ENCODE results near the gene PIH1D1.
A peak's percentile ranks its signal among the peaks of the same experiment; 100 is the strongest.

PIH1D1 gene

DNA sequence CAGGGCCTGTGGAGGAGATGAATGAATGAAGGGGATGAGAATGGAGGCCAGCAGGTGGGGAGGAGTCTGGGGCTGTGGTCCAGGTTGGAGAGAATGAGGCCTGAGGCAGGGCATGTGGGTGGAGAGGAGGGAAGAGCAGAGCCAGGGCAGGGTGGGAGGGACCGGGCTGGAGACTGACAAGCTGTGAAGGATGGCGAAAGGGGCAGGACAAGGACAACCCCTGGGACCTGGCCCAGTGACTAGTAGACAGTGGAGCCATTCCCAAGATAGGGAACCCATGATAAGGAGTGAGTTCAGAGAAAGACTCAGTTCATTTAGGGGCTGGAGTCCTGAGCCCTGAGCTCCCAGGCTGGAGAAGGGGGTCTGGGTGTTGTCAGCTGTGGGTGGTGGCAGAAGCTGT is 31.4 kb downstream of the PIH1D1 start:
- no peak for DNase-seq (ENCODE audit: low spot score)

DNA sequence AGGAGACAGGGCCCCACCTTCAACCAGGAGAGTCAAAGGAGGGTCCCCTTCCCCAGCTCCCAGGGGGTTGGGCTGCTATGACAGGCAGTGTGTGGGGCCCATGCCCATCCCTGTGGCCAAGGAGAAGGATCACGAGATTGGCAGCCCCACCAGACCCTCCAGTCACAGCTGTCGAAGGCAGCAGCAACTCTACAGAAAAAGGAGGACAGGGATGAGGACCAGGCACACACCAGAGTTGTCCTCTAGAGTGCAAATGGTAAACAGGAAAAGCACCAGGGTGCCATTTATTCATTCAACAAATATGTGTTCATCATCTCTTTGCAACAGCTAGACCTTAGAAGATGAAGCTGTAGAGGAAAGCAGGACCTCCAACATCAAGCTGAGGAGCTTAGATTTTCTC is 32.4 kb downstream of the PIH1D1 start:
- DNase-seq (ENCODE audit: low spot score): no peak

DNA sequence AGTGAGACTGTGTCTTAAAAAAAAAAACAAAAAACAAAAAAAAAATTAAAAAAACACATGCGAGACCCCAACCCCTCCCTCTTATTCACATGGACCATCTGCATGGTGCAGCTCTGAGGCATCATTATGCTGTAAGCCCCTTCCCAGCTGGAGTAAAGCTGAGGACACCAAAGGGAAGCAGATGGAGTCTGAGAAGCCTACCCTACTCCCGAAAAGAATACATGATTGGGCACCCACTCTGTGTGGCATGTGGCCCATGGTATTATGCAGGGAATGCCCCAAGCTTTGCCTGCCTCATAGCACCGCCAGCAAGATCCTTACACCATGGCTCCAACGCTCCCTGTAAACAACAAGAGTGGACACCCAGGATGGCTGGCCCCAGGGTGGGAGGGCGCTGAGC is 33.1 kb downstream of the PIH1D1 start:
- no peak for DNase-seq (ENCODE audit: low spot score)

DNA sequence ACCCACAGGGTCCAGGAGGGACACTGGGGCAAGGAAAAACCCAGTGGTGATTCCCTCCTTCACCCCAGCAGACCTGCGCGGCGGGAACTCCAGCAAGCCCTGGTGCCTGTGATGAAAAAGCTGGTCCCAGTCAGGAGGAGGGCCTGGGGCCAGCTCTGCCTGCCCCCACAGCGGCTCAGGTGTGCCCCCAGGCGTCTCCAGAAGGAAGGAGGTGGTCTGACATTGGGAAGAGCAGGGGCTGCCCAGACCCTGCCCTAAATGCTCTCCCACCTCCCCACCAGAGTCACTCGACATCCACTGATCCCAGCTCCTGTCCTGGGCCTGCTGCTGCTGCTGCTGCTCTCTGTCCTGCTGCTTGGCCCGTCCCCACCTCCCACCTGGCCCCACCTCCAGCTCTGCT is 34.5 kb downstream of the PIH1D1 start:
- no peak for DNase-seq (ENCODE audit: low spot score)

DNA sequence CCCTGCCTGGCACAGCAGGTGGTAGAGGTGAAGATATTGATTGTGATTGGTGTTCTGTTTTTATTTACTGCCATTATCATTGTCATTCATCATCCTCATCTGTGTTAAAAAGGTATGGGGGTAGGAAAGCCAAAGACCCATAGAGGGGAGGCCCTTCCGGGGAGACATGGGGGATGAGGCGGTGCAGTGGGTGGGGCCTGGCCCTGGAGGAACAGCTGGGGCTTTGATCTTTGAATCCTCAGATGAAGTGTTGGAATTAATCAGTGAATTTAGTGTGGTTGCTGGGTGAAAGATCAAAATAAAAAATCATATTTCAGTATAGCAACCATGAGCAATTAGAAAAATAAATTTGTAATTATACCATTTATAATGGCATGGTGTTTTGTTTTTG is 35.8 kb downstream of the PIH1D1 start:
- no peak for DNase-seq (ENCODE audit: low spot score)

DNA sequence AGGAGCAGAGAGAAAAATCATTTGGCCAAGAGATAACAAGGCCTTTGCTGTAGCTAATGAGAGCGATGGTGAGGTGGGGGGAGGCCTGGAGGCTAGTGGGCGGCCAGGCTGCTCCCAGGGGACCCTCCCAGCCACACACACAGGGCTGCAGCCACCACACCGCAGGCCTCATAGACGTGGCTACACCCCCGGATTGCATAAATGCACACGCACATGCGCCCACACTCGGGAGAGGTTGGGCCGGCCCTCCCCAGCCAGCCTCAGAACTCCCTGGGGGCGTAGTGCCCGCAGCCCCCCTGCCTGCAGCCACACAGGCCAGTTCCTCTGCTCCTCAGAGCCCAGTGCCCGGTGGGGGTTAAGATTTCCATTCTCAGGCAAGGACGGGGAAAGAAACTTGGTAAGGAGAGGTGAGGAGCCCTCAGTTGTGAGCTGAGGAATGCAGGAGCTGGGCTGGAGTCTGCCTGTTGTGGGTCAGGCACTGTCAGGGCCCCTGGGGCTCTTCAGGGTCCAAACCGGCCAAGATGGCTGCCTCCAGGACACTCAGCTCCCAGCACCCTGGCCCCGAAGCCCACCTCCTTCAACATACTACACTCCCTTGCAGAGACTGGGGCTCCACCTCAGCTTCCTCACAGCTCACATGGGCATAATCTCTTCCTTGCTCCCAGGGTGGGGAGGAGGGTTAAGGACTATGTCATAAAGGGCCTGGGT is 36.4 kb downstream of the PIH1D1 start:
- no peak for DNase-seq (ENCODE audit: low spot score)

DNA sequence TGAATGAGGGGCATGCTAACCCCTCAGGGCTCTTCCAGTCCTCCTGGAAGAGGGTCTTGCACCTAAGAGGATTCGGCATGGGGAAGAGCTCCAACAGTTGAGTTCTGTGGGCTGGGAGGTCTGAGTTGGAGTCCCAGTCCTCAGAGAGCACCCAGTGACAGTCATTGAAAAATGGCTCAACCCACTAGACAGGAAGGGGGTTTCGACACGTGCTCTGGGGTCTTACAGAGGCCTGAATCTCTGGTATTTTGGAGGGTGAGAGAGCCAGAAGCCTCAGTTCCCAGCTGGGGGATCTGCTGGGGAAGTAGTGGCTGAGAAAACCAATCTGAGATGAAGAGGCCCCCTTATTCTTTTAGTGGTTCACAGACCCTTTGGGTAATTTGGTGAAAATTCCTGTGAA is 37.4 kb downstream of the PIH1D1 start:
- no peak for DNase-seq (ENCODE audit: low spot score)

DNA sequence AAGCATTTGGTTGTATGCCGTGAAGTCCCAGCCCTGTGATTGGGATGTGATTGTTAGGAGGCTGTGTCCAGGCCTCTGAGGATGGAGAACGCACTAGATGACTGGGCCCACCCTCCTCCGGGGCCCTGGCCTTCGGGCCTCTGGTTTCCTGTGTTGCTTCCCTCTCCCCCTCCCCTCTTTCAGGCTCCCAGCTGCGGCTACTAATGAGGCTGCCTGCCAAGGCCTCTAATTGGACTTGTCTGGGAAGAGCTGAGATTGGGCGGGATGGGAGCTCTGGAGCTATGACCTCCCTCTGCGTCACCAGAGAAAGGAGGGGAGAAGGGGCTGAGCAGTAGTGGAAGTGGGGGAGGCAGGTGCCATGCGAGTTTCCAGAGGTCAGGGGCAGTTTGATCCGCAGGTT is 38.3 kb downstream of the PIH1D1 start:
- peak; percentile 74 for DNase-seq (ENCODE audit: low spot score)

DNA sequence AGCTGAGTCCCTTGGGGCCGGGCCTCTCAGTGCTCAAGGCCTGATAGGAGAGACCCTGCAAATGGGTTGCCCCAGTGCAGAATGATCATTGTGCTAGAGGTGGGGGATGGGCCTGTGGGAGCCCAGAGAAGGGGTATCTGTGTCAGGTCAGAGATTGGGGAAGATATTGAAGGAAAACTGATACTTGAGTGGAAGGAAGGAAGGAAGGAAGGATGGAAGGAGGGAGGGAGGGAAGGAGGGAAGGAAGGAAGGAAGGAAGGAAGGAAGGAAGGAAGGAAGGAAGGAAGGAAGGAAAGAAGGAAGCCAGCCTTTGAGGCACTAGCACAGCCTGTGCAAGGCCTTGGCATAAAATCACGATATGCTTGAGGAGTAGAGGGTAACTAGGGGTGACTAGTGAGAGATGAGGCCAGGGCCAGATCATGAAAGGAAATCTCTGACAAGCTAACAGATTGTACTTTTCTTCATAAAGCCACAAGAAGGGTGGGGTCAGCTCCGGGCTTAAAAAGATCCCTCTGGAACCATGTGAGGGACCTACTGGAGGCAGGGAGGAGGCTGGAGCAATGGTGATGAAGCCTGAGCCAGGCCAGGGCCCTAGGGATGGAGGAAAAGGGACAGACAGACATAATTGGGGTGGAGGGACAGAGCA is 39.8 kb downstream of the PIH1D1 start:
- DNase-seq (ENCODE audit: low spot score): no peak

DNA sequence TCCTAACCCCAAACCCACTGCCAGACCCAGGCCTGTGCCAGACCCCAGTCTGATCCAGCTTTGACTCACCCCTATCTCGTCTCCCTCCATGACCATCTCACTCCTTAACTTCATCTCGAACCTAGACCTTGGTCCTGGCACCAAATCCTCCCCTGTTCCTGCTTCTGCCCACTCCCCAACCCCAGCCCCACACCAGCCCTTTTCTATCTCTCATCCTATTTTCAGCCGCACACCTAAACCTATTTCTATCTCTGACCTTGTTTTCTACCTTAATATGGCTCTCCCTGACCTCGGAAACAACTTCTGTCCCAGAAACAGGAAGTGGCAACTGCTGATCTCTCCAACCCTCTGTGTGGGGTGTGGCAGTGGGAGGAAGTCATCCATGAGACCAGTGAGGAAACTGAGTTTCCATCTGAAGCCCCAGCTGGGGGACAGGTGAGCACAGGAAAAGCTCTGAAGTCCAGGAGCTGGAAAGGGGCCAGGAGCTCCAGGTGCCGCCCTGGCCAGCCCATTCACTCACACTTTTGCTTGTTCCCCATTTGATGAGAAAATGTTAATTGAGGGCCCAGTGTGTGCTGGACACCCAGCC is 42.1 kb downstream of the PIH1D1 start:
- no peak for DNase-seq (ENCODE audit: low spot score)

DNA sequence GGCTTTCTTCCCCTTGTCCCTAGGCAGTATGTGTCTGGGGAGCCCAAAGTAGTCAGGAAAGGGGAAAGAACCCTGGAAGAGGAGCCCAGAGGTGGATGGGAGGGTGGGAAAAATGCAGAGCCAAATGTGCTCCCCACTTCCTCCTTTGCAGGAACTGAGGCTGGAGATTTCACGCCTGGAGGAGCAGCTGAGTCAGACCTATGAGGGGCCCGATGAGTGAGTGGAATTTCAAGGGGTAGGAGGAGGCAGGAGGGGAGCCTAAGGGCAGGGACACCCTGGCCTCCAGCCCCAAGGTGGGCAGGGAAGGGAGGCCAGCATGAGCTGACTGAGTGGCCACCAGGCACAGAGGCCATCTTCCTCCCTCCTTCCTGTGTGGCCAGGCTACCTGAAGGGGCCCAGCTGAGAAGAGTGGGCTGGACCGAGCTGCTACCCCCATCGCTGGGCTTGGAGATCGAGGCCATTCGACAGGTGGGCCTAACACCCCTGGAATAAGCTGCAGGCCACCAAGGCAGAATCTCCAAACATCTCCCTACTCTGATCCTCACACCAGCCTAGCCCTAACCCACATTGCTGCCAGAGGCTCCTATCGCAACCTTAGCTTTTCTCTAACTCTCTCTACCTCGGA is 42.7 kb downstream of the PIH1D1 start:
- DNase-seq (ENCODE audit: low spot score): no peak

DNA sequence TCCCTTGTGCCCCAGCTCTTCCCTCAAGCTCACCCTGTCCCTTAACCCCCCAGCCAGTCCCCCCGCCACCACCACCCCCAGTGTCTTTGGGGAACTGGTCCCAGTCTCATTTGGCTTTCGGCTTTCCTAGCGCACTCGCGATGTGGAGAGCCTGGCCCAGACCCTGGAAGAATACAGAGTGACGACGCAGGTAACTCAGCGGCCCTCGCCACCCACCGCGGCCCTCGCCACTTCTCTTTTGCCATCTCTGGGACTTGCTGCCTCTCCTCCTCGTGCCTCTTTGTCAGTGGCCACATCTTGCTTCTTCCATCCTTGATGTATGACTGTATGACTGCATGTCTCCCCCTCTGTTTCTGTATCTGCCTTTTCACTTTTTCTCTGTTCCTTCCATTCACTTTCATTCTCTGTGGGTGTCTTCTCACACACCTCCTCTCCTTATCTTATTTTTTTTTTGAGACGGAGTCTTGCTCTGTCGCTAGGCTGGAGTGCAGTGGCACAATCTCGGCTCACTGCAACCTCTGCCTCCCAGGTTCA is 44.1 kb downstream of the PIH1D1 start:
- DNase-seq (ENCODE audit: low spot score): no peak

DNA sequence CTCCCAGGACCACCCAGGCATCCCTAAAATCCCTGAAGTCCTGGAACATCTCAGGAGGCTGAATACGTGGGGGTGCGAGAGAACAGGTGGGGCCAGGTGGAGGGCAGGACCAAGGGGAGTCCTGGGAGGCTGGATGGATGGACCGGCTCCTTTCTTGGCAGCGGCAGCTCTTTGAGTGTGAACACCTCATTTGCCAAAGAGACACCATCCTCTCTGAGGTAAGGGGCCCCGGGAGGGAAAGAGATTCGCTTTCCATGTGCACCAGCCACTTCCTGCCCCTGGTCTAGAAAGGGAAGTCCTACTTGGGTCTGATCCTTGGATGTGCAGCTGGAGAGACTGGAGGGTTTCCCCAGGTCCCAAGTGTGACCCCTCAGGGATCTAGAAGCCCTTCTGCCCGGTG is 44.5 kb downstream of the PIH1D1 start:
- DNase-seq (ENCODE audit: low spot score): no peak

DNA sequence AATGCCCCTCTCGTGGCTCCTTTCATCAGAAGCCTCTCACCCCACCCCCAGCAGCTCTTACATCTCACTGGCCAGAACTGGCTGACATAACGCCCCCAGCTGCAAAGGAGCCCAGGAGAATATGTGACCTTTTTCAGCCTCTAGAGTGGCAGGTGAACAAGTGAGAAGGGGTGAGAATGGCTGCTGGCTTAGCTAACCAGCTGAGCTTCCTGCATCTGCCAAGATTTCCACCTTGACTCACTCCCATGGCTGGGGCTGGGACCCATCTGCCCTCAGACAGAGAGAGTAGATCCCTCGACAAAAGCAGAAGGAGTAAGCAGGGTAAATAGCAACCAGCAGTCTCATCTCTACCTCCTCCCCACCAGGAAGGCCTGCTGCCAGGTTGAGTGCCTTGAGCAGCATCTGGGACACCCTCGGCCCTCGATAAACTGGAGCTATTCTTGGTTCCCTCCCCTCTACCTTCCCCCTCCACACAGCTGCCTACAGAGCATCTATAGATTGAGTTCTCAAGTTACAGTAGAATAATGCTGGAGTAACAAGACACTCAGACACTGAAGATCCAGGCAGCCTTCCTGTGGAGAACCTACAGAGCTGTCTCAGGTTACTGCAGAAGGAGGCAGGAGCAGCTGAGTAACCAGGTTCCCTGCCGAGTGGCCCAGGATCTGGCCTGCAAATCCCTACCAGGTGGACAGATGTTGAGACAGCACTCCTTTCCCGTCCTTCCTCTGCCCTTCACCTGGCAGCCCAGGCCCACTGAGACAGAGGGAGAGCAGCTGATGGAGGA is 48.0 kb downstream of the PIH1D1 start:
- no peak for DNase-seq (ENCODE audit: low spot score)

DNA sequence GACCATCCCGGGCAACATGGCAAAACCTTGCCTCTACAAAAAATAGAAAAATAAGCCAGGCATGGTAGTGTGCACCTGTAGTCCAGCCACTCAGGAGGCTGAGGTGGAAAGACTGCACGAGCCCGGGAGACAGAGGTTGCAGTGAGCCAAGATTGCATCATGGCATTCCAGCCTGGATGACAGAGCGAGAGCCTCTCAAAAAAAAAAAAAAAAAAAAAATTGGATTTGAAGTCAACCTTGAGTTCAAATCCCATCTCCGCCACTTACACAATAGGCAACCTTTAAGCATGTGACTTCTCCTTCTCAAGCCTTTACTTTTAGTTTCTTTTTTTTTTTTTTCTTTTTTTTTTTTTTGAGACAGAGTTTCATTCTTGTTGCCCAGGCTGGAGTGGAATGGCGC is 51.6 kb downstream of the PIH1D1 start:
- no peak for DNase-seq (ENCODE audit: low spot score)

DNA sequence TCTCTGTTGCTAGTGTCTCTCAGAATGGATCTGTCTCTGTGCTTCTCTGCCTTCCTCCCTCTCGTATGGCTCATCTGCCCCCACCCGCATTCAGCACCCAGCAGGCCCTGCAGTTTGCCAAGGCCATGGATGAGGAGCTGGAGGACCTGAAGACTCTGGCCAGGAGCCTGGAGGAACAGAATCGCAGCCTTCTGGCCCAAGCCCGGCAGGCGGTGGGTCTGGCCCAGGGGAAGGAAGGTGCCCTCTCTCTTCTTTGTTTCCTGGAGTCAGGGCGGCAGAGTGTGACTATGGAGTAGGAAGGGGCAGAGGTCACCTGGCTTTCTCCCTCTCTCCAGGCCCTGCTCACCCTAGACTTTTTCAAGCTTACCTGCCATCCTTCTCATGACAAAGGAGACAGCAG is 52.7 kb downstream of the PIH1D1 start:
- DNase-seq (ENCODE audit: low spot score): no peak

DNA sequence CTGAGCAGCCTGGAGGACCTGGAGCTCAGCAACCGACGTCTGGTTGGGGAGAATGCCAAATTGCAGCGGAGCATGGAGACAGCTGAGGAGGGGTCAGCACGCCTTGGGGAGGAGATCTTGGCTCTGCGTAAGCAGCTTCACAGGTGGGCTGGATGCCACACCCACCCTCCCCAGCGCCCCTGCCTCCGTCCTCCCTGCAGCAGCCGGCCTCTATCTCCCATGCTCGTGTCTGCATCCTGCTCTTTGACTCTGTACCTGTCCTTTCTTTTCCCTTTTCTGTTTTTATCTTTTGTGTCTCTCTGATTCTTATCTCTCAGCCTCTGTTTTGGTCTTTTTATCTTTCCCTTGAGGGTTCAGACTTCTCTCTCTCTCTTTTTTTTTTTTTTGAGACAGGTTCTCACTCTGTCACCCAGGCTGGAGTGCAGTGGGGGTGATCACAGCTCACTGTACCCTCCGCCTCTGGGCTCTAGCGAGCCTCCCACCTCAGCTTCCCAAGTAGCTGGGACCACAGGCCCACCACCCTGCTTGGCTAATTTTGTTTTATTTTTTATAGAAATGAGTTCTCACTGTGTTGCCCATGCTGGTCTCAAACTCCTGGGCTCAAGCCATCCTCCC is 53.5 kb downstream of the PIH1D1 start:
- no peak for DNase-seq (ENCODE audit: low spot score)

DNA sequence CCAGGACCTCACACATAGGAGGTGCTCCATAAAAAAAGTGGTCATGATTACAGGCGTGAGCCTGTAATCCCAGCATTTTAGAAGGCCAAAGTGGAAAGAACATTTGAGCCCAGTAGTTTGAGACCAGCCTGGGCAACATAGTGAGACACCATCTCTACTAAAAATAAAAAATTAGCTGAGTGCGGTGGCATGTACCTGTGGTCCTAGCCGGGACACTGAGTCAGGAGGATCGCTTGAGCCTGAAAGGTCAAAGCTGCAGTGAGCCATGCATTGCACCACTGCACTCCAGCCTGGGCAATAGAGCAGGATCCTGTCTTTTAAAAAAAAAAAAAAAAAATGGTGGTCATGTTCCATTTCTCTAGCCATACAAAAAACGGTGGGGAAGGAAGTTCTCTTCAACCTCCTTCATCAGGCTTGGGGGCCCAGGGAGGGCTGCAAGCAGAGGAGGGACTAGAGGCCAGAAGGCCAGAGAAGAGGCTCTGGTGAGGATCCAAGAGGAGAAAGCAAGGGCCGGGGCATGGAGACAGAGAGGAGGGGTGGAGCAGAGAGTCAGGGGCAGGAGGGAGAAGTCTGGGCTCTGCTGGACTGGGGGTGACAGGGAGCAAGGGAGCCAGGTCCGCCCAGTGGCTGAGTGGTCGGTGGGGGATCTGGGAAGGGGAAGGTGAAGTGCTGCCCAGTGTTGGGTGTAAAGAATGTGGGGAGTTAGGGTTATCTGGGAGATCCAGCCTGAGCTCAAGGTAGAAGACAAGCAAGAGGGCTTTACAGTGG is 54.7 kb downstream of the PIH1D1 start:
- DNase-seq (ENCODE audit: low spot score): no peak

Measured in SK-N-DZ (cell line).